ENCODE measurements around the gene ANKS3.

Gene ANKS3

DNA sequence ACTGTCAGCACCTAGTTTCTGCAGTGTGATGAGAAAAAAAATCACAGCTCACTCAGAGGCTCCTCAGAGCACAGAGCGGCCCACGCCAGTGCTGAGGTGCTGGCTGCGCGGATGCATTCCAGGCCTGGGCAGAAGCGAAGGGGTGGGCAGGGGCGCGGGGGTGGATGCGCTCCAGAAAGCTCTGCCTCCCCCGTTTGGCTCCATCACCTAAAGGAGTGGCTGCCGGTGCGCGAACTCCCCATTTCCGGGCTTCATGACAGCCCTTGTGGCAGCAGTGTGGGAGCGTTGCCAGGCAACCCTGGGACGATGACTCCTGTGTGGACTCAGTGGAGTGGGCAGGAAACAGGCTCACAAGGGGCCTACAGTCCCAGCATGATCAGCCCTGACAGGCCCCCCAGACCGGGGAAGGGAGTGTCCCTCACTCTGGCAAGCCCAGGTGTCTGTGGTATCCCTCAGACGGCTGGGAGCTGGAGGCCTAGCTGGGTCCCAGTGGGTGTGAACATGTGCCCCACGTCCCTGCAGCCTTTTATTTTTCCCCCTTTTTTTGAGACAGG lies 73.5 kb downstream of the ANKS3 start:
- Histone ChIP-seq H3K27me3 (ENCODE audit: insufficient read depth, low read depth) (no peaks in the 10 kb centered on the region), H3K4me1 (ENCODE audit: low read depth, poor library complexity, severe bottlenecking) (no peaks in the 10 kb centered on the region), H4K20me1 (ENCODE audit: insufficient read depth) (no peaks in the 10 kb centered on the region), H2AFZ (ENCODE audit: low read depth) (no peak overlapping the region), H3K4me2 (no peak overlapping the region), H3K4me3 (IDR thresholded peaks at IDR 0.05; ENCODE audit: insufficient read depth, low read depth, low read length) (no peak overlapping the region), H3K79me2 (ENCODE audit: insufficient read depth, low read depth) (no peaks in the 10 kb centered on the region), H3K27ac (no peak overlapping the region), H3K9ac (no peak overlapping the region), H3K36me3 (ENCODE audit: insufficient read depth) (no peaks in the 10 kb centered on the region)
- TF ChIP-seq, protein P1, sequence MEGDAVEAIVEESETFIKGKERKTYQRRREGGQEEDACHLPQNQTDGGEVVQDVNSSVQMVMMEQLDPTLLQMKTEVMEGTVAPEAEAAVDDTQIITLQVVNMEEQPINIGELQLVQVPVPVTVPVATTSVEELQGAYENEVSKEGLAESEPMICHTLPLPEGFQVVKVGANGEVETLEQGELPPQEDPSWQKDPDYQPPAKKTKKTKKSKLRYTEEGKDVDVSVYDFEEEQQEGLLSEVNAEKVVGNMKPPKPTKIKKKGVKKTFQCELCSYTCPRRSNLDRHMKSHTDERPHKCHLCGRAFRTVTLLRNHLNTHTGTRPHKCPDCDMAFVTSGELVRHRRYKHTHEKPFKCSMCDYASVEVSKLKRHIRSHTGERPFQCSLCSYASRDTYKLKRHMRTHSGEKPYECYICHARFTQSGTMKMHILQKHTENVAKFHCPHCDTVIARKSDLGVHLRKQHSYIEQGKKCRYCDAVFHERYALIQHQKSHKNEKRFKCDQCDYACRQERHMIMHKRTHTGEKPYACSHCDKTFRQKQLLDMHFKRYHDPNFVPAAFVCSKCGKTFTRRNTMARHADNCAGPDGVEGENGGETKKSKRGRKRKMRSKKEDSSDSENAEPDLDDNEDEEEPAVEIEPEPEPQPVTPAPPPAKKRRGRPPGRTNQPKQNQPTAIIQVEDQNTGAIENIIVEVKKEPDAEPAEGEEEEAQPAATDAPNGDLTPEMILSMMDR (conservative IDR thresholded peaks at IDR 0.05; ENCODE audit: low read depth, low read length), result no peak

DNA sequence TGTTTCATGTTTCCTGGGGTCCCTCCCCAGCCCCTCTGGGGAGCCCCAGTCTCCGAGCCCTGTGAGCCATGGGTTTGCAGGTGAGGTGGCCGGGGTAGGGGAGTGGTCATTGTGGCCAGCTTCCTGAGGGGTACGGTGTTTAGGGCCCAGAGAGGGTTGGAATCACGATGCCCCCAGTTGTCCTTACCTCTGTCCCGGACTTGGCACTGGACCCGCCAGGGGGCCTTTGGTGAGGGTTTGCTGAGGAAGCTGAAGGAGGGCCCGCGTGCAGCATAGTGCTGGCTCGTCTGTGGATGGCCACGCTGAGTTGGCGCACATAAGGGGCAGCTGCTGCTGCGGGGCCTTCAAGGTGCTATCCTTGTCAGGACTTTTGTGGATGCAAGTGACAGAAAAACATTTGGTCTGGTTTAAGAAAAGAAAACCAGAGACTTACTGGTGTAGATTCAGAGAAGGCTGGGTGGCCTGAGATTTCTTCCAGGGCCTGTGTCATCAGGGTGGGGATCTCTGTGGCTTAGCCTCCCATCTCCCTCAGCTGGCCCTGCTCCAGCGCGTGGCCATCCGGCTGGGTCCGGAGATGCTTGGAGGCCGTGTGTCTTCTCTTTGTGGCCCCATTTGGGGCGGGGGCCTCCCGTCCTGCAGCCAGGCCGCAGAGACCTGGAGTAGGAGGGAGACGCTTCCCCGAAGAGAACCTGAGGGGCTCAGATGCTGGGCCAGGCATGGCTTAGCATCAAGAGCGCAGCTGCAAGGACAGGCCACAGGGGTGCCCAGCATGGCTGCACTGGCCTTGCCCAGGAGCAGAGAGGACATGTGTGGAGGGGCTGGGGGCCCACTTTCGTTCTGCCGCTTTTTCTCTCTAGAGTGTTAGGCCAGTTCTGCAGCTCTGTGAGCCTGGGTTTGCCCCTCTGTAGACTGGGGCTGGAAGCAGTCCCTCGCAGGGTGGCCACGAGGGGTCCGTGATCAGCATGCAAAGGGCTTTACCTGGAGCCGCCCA lies 74.4 kb downstream of the ANKS3 start:
- Histone ChIP-seq H3K27me3 (ENCODE audit: insufficient read depth, low read depth) (no peaks in the 10 kb centered on the region), H3K4me2 (no peak overlapping the region), H3K79me2 (ENCODE audit: insufficient read depth, low read depth) (no peaks in the 10 kb centered on the region), H3K4me3 (IDR thresholded peaks at IDR 0.05; ENCODE audit: insufficient read depth, low read depth, low read length) (no peak overlapping the region), H2AFZ (ENCODE audit: low read depth) (no peak overlapping the region), H4K20me1 (ENCODE audit: insufficient read depth) (no peaks in the 10 kb centered on the region), H3K4me1 (ENCODE audit: low read depth, poor library complexity, severe bottlenecking) (no peaks in the 10 kb centered on the region), H3K9ac (no peak overlapping the region), H3K36me3 (ENCODE audit: insufficient read depth) (no peaks in the 10 kb centered on the region), H3K27ac (no peak overlapping the region)
- TF ChIP-seq, protein P1 (conservative IDR thresholded peaks at IDR 0.05; ENCODE audit: low read depth, low read length), result no peak

DNA sequence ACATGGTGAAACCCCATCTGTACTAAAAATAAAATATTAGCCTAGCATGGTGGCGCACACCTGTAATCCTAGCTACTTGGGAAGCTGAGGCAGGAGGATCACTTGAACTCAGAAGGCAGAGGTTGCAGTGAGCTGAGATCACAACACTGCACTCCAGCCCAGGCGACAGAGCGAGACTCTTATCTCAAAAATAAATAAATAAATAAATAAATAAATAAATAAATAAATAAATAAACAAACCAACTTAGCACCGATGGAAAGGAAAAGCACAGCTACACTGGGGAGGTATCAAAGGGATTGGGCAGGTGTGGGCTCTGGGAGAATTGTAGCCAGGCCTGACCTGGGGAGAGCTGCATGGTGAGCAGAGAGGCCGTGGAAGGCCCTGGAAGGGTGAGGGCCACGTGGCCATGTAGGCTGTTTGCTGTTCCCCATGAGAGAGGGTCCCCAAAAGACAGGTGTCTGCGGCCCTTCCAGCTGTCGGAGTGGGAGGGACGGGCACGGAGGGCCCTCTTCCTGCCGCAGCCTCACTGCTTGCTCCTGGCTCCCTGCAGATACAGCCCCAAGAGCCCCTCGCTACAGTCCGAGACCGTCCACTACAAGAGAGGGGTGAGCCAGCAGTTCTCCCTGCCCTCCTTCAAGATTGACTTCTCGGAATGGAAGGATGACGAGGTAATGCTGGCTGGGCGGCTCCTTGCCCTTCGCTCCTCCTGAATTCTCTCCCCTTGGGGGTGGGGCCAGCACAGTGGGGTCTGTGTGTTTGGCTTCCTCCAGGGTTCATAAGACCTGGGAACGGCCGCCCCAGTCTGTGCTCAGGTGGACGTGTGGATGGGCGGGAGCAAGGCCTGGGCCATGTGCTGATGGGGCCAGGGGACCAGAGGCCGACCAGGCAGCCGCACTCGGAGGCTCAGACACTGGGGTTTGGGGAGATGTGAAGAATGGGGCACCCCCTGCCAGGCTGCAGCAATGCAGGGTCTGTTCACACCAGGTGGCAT lies 77.1 kb downstream of the ANKS3 start:
- Histone ChIP-seq H3K27ac (no peak overlapping the region), H3K79me2 (ENCODE audit: insufficient read depth, low read depth) (no peaks in the 10 kb centered on the region), H3K36me3 (ENCODE audit: insufficient read depth) (no peaks in the 10 kb centered on the region), H2AFZ (ENCODE audit: low read depth) (no peak overlapping the region), H3K4me2 (no peak overlapping the region), H3K4me1 (ENCODE audit: low read depth, poor library complexity, severe bottlenecking) (peaks cover 8% of the 10 kb centered on the region), H3K9ac (no peak overlapping the region), H3K27me3 (ENCODE audit: insufficient read depth, low read depth) (no peaks in the 10 kb centered on the region), H4K20me1 (ENCODE audit: insufficient read depth) (no peaks in the 10 kb centered on the region), H3K4me3 (IDR thresholded peaks at IDR 0.05; ENCODE audit: insufficient read depth, low read depth, low read length) (no peak overlapping the region)
- TF ChIP-seq, protein P1 (conservative IDR thresholded peaks at IDR 0.05; ENCODE audit: low read depth, low read length), result no peak

DNA sequence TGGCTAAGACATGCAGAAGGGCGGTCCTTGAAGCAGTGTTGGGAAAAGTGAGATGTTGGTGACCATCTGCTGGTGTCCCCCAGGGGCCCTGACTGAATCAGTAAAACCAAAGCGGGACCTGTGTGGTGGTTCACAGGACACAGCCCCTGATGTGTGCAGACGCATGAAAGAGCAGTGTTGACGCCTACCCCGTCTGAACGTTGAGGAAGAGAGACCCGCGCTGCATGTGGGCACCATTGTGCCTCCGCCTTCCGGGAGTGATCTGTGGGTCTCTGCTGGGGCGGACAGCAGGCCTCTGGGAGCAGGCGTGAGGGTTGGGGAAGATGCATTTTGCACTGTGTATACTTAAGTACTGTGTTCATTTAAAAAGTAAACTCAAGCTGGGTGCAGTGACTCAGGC lies 77.8 kb downstream of the ANKS3 start:
- Histone ChIP-seq H3K4me3 (IDR thresholded peaks at IDR 0.05; ENCODE audit: insufficient read depth, low read depth, low read length) (no peak overlapping the region), H3K9ac (no peak overlapping the region), H3K27ac (no peak overlapping the region), H3K27me3 (ENCODE audit: insufficient read depth, low read depth) (no peaks in the 10 kb centered on the region), H3K4me1 (ENCODE audit: low read depth, poor library complexity, severe bottlenecking) (peaks cover 8% of the 10 kb centered on the region), H2AFZ (ENCODE audit: low read depth) (no peak overlapping the region), H3K4me2 (no peak overlapping the region), H3K79me2 (ENCODE audit: insufficient read depth, low read depth) (no peaks in the 10 kb centered on the region), H3K36me3 (ENCODE audit: insufficient read depth) (no peaks in the 10 kb centered on the region), H4K20me1 (ENCODE audit: insufficient read depth) (no peaks in the 10 kb centered on the region)
- TF ChIP-seq, protein P1 (conservative IDR thresholded peaks at IDR 0.05; ENCODE audit: low read depth, low read length), result no peak
